AG20443 (cell line): ENCODE results near the gene BAHCC1.

Experiments used
- DNase-seq: peaks from one replicate; pipeline ENCODE4 v3.0.0; 2012; ENCODE audit warnings: low spot score, mixed read lengths

Gene BAHCC1

GRCh38 chr17:81514739-81515529, 119.7 kb downstream of the BAHCC1 start:
- peak; percentile 90 for DNase-seq

GRCh38 chr17:81515530-81516041, 120.3 kb downstream of the BAHCC1 start:
- DNase-seq, result no peak
